NCI-H2227 (cell line): Measurements from ENCODE around the gene TRIP10.
"Not testable (repeated sequence)": the region's sequence is repeated elsewhere in the genome, so short reads cannot be mapped to it uniquely, and the experiment has no call there.

Experiments
- DNase-seq: peaks from one replicate; lab custom pipeline; 2025; ENCODE audit not compliant: unreplicated experiment; lab: John Stamatoyannopoulos, UW

TRIP10 gene

GRCh38 chr19:6793973-6794372 lies 54.5 kb downstream of the TRIP10 start:
- no peak for DNase-seq

- DNase-seq: no peak
Observed at GRCh38 chr19:6794686-6795431, 55.4 kb downstream of the TRIP10 start.

- DNase-seq: no peak
Observed at GRCh38 chr19:6796278-6796677, 56.8 kb downstream of the TRIP10 start.

GRCh38 chr19:6797646-6798045 lies 58.2 kb downstream of the TRIP10 start:
- no peak for DNase-seq

GRCh38 chr19:6800160-6800790 lies 60.8 kb downstream of the TRIP10 start:
- not testable (repeated sequence) for DNase-seq

GRCh38 chr19:6800991-6801484 lies 61.6 kb downstream of the TRIP10 start:
- DNase-seq: no peak
